Peyer's patch (tissue), 4 donors: ENCODE results near the gene NHERF1.

Source experiments
- CTCF ChIP-seq, 6 experiments: fragments of 450-650 bp in 4 of 6; fragments of 200-600 bp in 2 of 6; sonication (generic) in 1 of 6; IDR thresholded peaks; one replicate each; pipeline ENCODE4 v1.5.1; 2017 to 2019; ENCODE audit warnings: antibody characterized with exemption in 6 of 6, mild to moderate bottlenecking in 3 of 6, moderate library complexity in 1 of 6
- POLR2A ChIP-seq, 2 donors: fragments of 450-650 bp; IDR thresholded peaks; one replicate each; pipeline ENCODE4 v1.5.1; 2017; ENCODE audit warnings: antibody characterized with exemption in 2 of 2, mild to moderate bottlenecking in 2 of 2, moderate library complexity in 2 of 2

GRCh38 chr17:74757931-74758847 is 9.8 kb downstream of the NHERF1 start:
- TF ChIP-seq CTCF (IDR thresholded peaks at IDR 0.05) = no peak
- no peak for TF ChIP-seq POLR2A (IDR thresholded peaks at IDR 0.05)
